Dermis blood vessel endothelial cell (primary cell): Measurements from ENCODE around the gene HOXB9. TPM values are rescaled to one million over a fixed set of nuclear protein-coding genes. Genes with fewer than 3 reads are reported as not detected.

Source experiments
- DNase-seq: peaks from one replicate; pipeline ENCODE4 v3.0.0; 2010
- total RNA-seq: library from RNA; depleted of rRNA; stranded (reverse); fragments of >200 nt; gene quantifications from 2 replicates; pipeline ENCODE4 v1.2.3, GENCODE V29; 2014

The HOXB9 gene
- total RNA-seq: 0.47 and 1.0 TPM in 2 replicates

GRCh38 chr17:48626245-48627117 is at the start of gene HOXB9:
TSS of gene HOXB9 (minus strand) at chr17:48626358. CDS start at chr17:48626269, 89 bp downstream.
- DNase-seq: peak; percentile 57

DNA sequence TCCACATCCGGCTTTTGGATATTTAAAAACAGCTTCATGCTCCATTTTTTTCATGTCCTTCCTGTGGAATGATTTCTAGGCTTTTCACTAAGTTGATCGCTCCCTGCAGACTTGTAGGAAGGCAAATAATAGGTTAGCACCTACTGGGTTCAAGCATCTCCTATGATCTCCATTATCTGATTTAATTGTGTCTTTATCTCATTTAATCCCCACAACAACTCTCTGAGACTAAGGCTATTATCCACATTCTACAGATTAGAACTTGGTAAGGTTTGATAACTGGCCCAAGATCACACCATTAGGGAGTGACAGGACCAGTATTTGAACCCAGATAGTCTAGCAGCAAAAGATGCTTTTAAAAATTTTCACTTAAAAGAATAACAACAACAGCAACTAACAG is 46.2 kb upstream of the HOXB9 start:
- DNase-seq: peak; percentile 3

DNA sequence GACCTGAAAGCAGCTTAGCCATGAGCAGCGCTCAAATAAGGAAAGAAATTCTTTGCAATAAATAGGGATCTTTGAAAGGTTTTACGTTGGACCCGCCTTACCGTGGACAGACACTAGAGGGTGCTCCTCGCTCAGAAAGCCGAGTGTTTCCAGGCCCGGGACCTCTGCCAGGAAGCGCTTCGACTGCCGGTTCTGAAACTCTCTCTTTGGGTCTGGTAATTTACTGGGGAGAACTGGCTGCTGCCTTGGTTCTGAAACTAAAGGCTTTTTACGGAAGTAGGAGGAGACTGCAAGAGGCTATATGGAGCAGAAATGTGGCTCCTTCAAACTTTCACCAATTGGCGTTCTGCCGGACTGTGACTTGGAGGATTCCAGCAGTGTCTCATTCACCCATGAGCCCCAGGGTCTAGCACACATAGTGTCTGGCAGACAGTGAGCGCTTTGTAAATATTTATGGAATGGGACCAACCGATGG is 45.6 kb upstream of the HOXB9 start:
- peak; percentile 84 for DNase-seq

- DNase-seq: no peak
These were observed 37.2 kb upstream of the HOXB9 start for GRCh38 chr17:48663134-48663924.

DNA sequence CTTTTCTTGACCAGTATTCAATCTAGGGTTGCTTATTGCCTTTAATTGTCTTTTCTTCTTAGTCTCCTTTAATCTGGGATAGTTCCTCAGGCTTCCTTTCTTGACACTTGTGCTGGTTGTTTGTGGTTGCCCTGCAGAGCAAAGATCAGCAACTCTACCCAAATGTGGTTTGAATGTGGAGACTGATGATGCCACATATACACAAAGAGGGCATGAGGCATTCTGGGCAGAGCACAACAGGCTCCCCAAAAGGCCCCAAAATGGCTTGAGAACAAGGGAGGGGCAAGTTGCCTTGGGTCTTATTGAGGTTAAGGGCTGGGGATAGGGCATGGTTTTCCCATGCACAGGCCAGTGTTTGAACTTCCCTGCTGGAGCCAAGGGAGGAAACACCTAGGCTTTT is 29.8 kb upstream of the HOXB9 start:
- no peak for DNase-seq

- DNase-seq: no peak
These were observed 23.6 kb upstream of the HOXB9 start for GRCh38 chr17:48649741-48650140.

- DNase-seq: no peak
These were observed 21.7 kb upstream of the HOXB9 start for GRCh38 chr17:48647963-48648245.

GRCh38 chr17:48647103-48647962 is 21.2 kb upstream of the HOXB9 start:
- DNase-seq: no peak

DNA sequence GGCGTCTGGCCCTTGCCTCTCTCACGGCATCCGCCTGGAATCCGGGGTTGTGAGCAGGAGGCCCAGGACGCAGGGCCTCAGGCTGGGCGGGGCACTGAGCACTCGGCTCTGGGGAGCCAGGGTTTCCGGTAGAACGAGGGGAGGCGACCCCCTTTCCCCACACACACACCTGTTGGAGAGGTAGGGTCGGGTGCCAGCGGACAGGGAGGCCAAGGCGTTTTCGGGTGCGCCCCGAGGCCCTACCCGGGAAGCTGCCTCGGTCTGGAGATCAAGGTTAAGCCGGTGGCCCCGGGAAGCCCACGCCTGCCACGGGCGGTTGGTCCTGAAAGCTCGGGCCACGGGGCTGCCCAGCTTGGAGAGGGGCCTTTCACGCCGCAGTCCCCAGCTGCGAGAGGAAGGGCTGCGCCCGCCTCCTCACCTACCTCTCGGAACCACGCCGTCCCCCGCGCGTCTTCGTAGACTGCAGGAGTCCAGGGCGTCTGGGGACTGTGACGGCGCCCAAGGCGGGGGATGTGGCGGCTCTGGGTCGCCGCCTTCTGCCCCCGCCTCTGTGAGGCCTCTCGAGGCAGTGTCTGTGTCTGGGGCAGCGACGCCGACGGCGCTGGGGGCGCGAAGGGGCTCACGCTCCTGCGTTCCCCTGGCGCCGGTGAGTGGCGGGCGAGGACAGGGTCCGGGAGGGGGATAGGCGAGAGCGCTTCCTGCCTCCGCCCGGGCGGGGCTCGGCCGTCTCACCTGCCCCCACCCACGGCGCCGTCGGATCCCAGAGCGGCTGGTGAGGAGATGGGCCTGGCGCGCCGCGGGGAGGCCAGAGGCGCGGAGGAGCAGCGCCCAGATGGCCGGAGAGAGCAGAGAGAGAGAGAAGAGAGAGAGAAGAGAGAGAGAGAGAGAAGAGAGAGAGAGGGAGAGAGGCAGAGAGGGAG is 20.3 kb upstream of the HOXB9 start:
- no peak for DNase-seq

GRCh38 chr17:48645639-48646182 is 19.6 kb upstream of the HOXB9 start:
- DNase-seq: no peak

DNA sequence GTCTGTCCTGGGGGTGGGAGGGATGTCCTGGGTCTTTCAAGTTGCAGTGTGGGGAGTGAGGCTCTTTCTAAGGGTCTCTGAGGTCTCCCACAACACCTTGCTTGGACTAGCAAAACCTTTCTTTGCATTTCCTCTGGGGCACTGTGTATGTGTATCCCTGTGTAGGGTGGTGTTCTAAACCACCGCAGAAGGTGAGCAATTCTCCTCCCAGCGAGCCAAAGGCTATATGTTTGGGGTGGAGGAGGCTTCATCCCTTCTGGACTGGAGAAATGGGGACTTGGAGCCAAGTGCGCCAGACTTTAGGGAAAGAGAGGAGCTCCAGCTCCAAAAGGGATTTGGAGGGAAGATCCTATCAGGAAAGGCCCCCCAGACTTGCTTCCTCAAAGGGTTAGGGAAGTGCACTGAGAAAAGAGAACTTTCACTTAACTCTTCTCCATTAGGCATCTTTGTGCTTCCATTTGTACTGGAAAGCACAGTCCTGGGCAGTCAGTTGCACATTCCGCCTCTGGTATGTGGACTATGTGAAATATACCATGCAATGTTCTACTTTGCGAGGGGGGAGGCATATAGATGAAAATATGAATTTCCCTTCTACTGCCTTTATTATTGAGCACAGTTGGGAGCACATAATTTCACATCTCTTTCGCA is 18.9 kb upstream of the HOXB9 start:
- DNase-seq: no peak

- DNase-seq: no peak
These were observed 18.0 kb upstream of the HOXB9 start for GRCh38 chr17:48644159-48644558.

DNA sequence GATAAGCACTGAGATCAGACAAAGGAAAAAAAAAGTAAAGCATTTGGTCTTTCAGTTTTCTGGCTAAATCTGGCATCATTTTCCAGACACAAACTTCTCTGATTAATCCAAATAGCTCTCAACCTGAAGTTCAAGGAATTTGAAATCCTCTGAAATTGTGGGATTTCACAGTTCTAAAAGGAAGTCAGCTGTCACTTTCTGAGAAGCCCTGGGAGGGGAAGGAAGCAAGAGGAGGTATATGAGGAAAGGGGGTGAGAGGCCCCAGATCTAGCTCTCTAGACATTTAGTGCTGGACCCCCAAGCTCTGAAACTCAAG is 17.5 kb upstream of the HOXB9 start:
- no peak for DNase-seq

DNA sequence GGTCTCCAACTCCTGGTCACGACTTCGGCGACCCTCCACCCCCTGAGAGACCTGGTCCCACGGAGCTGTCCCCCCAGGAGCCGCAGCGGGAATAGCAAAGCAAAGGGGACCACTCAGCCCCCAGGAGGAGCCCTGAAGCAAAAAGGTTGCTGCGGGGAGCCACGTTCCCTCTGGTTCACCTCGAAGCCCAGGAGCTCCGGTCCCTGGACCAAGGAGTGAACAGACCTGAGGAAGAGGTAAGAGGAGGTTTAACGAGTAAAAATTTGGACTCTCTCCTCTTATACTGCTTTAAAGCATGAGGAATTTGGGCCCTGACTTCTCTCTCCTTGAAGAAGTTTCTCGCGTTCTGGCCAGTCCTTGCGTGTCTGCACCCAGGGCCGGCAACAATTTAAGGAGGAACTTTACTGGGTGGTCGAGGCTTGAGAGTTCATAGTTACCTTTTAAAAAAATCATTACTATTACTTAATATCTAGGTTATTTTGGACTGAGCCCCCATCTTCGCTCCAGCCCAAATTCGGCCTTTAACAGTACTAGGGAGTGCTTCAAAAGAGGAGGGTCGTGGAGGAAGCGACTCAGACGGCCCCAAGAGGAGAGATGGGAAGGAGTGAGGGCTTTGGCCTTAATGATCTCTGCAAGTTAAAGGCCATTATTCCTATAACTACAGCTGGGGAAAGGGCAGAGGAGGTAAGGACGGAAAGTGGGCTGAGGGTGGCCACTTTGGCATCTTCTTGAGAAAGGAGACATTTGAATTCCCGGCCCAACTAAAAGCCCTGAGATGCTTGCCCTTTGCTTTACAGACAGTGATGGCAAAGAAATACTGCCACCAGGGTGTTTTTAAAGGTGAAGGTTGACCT is 16.9 kb upstream of the HOXB9 start:
- no peak for DNase-seq

DNA sequence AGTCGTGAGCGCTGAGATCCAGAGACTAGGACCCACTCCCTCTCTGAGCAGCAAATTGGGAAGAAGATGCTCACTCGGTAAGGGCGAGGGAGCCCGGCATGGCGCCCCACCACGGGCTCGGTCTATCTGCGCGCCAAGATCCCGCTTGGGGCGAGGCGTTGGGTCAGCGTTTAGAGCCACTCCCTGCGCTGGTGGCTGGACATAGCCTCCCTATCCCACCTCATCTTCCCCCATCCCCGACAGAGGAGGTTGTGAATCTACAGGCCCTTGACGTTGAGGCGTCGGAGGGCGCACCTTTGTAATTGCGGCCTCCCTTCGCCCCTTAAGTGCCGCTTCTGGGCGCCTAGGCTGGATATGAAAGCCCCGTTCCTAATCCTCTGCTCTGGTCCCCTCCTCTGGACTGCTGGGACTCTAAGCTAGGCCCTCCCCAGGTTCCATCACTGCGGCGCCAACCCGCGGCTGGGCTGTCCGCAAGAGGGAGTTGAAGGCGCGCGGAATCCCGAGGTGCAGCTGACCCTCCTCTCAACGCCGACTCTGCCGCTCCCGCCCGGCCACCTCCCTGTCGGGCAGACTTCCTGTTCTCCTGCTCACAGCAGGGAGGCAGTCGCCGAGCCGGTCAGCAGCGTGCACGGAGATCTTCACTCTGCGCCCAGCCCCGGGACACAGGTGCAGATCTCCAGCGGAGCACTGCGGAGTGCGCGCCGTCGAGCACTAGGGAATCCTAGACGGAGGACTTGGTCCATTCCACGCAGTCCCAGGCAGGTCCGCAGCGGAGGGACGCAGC is 16.1 kb upstream of the HOXB9 start:
- no peak for DNase-seq

GRCh38 chr17:48641541-48642058 is 15.4 kb upstream of the HOXB9 start:
- no peak for DNase-seq

- no peak for DNase-seq
These were observed 14.7 kb upstream of the HOXB9 start for GRCh38 chr17:48640858-48641180.

DNA sequence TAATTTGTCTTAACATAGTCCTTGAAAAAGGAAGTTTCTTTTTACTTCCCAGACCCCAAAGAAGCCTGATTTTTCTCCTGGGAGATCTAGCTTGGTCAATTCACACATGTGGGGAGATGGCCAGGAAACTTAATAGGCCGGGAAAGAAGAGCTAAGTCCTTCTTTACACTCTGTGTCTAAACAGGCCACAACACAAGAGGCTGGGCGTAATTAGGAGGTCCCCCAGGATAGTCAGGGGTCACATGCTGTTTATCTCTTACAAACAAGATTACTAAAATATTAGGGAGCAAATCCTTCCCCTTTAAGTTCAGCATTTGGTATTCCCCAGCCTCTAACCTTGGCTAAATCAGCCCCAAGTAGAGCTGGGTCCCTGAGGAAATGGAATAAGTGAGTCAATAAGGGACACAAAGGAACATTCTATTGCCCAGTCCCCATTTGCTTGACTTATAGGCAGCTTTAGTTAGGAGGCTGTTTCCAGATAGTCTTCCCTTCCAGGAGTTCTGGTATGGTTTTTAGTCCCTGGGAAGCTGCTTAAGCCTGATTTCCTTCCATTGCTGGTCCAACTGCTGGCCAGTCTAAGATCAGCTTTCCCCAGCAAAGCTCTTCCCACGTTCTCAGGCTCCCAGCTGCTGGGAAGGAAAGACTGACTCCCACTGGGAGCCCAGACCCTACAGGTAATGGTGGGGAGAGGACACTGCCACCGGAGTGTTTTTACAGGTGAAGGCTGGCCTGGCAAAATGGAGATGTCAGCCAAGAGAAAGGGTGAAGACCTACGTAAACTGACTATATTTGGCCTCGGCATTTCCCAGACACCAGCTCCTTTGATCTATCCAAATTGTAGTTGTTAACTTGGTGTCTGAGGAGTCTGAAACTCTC is 14.1 kb upstream of the HOXB9 start:
- DNase-seq: no peak
